HG03439 (cell line): Measurements from ENCODE around the gene ARMH3.
"Not testable (repeated sequence)": the region's sequence is repeated elsewhere in the genome, so short reads cannot be mapped to it uniquely, and the experiment has no call there.

ENCODE experiments used
- ATAC-seq: cut with Tn5 transposase; IDR thresholded peaks from one replicate; pipeline ENCODE4 v1.9.1; 2021; ENCODE audit warnings: mild to moderate bottlenecking, moderate library complexity; ENCODE audit not compliant: unreplicated experiment

ARMH3 gene

GRCh38 chr10:102055647-102056419, at the start of gene ARMH3:
ARMH3 (minus strand) TSS chr10:102056173; CDS start chr10:102040114, 16,059 bp downstream.
- peak; percentile 90 for ATAC-seq

GRCh38 chr10:102102421-102102820, 46.4 kb upstream of the ARMH3 start:
- no peak for ATAC-seq

GRCh38 chr10:102101152-102101551, 45.2 kb upstream of the ARMH3 start:
- ATAC-seq: no peak

- no peak for ATAC-seq
Measured at GRCh38 chr10:102096449-102096848, 40.5 kb upstream of the ARMH3 start.

- ATAC-seq: no peak
Measured at GRCh38 chr10:102090772-102091171, 34.8 kb upstream of the ARMH3 start.

- ATAC-seq: no peak
Measured at GRCh38 chr10:102086196-102086595, 30.2 kb upstream of the ARMH3 start.

GRCh38 chr10:102085336-102085735, 29.4 kb upstream of the ARMH3 start:
- ATAC-seq: no peak

- ATAC-seq: no peak
Measured at GRCh38 chr10:102083541-102083940, 27.6 kb upstream of the ARMH3 start.

GRCh38 chr10:102072673-102073527, 16.9 kb upstream of the ARMH3 start:
- ATAC-seq: peak; percentile 55

- no peak for ATAC-seq
Measured at GRCh38 chr10:102069071-102069470, 13.1 kb upstream of the ARMH3 start.

GRCh38 chr10:102068216-102068615, 12.2 kb upstream of the ARMH3 start:
- no peak for ATAC-seq

- ATAC-seq: no peak
Measured at GRCh38 chr10:102067091-102067916, 11.3 kb upstream of the ARMH3 start.

GRCh38 chr10:102066399-102067088, 10.6 kb upstream of the ARMH3 start:
- ATAC-seq: no peak

- ATAC-seq: peak; percentile 31
Measured at GRCh38 chr10:102065561-102066398, 9.8 kb upstream of the ARMH3 start.

- ATAC-seq: peak; percentile 85
Measured at GRCh38 chr10:102064868-102065560, 9.0 kb upstream of the ARMH3 start, which contains the start of gene HPS6. HPS6 (plus strand) TSS chr10:102065349; CDS start chr10:102065475, 126 bp downstream.

GRCh38 chr10:102064503-102064867, 8.5 kb upstream of the ARMH3 start:
- ATAC-seq: no peak

GRCh38 chr10:102059987-102060386, 4.0 kb upstream of the ARMH3 start:
- no peak for ATAC-seq

GRCh38 chr10:102054881-102055646, 909 bp downstream of the ARMH3 start:
- not testable (repeated sequence) for ATAC-seq
